NCI-H2029 (cell line): ENCODE data around the gene AP1G2.

ENCODE experiments used
- DNase-seq: peaks from one replicate; lab custom pipeline; 2025; lab: John Stamatoyannopoulos, UW

Gene AP1G2

GRCh38 chr14:23558346-23559009, 9.1 kb downstream of the AP1G2 start:
- DNase-seq: no peak

GRCh38 chr14:23557946-23558345, 9.6 kb downstream of the AP1G2 start:
- no peak for DNase-seq

DNA sequence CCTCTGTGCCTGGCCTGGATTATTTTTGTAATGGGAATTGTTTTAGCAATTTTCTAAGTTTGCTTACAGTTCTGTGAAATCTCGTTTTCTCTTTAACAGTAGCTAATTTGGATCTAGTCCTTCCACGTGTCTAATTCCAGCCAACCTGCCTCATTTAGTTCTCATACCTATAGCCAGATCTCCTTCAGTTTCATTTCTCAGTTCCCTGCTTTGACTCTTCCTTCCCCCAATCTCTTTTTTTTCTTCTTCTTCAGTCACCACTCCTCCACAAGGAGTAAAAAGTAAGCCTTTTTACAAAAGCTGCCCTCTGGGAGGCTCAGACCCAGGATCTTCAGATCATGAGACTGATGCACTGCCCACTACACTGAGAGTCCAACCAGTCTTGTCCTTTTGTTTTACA, 10.1 kb downstream of the AP1G2 start:
- DNase-seq: no peak

DNA sequence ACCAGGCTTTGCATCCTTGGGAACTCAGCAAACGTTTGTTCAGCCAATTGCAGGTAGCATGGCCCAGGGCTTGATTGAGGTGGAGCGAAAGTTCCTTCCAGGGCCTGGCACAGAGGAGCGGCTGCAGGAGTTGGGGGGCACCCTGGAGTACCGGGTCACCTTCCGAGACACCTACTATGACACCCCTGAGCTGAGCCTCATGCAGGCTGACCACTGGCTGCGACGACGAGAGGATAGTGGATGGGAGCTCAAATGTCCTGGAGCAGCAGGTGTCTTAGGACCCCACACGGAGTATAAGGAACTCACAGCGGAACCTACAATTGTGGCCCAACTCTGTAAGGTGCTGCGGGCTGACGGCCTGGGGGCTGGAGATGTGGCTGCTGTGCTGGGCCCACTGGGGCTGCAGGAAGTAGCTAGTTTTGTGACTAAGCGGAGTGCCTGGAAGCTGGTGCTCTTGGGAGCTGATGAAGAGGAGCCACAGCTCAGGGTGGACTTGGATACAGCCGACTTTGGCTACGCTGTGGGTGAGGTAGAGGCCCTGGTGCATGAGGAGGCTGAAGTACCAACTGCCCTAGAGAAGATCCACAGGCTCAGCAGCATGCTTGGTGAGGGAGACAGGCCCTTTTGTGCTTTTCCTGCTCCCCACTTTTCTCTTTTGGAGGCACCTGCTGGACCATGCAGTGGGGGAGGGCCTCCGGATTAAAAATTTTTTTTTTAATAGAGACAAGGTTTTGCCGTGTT, 10.7 kb downstream of the AP1G2 start:
- DNase-seq: no peak

DNA sequence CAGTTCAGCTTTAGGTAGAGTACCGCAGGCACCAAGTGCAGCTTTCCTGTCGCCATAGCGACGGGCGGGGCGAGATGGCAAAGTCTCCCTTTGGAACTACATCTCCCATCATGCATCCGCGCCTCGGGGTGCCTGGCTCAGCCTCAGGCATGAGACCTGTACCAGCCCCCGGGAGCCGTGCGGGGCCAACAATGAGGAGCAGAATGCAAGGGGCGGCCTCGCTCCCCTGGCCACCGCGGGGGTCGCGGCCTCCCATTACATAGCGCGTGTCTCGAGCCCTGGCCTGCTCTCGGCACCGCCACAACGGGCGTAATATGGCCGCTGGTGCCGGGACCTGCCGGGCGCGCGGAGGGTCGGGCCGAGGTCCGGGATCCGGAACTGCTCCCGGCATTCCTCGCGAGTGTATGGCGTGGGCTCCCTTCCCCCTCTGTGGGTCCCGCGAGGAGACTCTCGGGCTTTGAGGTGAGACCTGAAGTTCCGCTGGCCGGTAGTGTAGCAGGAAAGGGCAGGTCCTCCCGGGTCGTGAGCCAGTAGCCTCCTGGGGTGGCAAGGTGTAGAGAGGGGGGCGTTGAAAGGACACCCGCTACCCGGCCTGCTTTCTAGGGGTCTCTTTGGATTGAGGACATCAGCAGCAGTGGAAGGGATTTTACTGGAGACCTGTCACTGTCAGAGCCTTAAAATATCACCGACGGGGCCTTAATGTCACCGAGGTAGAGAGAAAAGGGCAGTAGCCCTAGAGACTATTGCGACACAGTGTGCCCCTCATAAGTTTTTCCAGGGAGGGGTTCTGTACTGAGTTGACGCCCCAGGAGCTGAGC, 11.5 kb downstream of the AP1G2 start, which contains the start of gene THTPA:
Gene THTPA (plus strand): TSS at position 390 of the 818 bp plus-strand sequence. CDS start 487 bp downstream, outside the sequence.
- peak; percentile 89 for DNase-seq

- no peak for DNase-seq
Observed at GRCh38 chr14:23555533-23555881, 12.1 kb downstream of the AP1G2 start.

GRCh38 chr14:23551266-23552028, 16.1 kb downstream of the AP1G2 start, which contains the start of gene ZFHX2:
ZFHX2 (minus strand) TSS chr14:23551765; CDS start chr14:23535325, 16,440 bp downstream.
- peak; percentile 100 for DNase-seq

DNA sequence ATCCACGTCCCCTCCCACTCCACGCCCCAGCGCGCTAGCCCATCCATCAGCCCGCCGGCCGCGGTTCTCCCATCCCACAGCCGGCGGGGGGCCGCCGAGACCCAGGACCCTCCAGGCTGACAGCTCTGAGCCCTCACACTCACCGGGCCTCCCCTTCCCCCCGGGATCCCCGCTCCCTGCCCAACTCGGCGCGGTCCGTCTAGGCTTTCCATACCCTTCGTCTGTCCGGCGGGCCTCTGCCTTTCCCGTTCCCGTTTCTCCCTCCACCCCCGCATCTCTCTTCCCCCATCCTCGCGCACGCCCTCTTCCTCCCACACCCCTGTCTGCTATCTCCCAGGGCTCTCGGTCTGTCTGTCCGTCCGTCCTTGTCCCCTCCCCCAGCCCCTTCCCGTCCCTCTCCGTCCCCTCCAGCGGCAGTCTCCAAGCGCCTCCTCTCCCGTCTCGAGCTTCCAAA, 16.8 kb downstream of the AP1G2 start:
- DNase-seq: no peak

- DNase-seq: no peak
Observed at GRCh38 chr14:23550131-23550811, 17.3 kb downstream of the AP1G2 start.

- peak; percentile 100 for DNase-seq
Observed at GRCh38 chr14:23548351-23549318, 19.0 kb downstream of the AP1G2 start.

- DNase-seq: peak; percentile 89
Observed at GRCh38 chr14:23547924-23548323, 19.7 kb downstream of the AP1G2 start.

DNA sequence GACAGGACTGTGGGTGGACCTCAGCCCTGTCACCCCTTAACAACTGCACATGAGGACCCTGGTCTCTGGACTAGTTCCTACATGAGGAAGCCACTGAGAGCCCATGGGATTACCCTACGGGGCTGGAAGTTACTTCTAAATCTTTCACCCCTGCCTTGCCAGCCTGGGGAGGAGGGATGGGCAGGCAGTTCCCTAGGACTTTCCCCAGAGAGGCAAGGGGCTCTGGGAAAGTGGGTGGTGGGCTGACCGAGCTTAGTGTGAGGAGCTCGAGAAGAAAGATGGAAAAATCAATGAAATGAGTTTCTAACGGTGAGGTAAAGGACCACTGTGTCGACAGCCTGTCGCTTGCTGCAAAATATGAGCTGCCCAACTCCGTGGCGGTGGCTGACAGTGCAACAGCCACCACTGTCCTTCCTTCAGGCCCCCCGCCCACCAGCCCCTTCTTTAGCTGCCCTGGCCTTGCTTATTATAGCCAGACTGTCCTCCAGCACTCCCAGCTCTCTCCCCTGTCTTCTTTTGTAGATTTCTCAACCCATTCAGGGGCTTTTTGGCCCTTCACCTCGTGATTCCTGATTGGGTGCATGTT, 21.0 kb downstream of the AP1G2 start:
- DNase-seq: no peak

GRCh38 chr14:23545740-23546365, 21.7 kb downstream of the AP1G2 start:
- DNase-seq: no peak

DNA sequence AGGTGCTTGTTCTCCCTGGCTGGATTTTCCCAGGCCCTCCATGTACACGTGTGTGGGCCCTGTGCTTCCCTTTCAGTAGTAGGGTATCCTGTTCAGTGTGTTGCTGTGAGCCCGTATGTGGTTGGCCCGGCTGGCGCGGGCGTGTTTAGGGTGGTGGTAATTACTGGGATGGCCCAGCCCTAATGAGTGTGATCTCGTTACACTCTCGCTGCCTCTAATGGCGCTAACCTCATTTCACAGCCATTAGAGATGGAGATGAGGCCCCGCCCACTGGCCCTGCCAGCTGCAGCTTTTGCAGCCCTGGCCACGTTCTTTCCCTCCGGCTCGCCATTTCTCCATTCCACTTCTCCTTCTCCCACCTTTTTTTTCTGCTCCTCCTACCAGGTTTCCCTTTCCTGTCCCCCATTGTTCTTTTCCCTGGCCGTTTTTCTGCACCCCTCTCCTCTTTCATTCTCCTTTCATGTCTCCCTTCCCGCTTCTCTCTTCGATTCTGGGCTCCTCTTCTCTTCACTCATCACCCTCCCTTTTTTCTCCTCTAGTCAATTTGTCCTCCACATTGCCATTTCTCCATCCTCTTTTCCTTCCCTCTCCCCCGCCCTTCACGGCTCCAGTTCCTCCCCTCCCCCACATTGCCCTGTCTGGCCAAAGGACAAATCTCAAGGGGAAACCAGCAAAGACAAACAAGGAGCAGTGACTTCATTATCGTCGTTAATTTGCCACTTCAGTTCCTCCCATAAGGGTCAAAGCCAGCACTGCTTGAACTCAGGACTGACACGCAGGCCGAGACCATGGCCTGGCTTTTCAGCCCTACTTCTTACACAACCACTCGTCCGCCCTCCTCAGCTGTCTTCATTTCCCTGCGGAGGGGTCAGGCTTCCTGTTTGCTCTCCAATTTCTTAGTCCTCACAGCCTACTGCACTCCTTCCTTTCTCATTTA, 22.8 kb downstream of the AP1G2 start:
- peak; percentile 100 for DNase-seq

- DNase-seq: no peak
Observed at GRCh38 chr14:23543403-23543802, 24.2 kb downstream of the AP1G2 start.

- no peak for DNase-seq
Observed at GRCh38 chr14:23542261-23542660, 25.3 kb downstream of the AP1G2 start.

- DNase-seq: no peak
Observed at GRCh38 chr14:23540141-23540469, 27.5 kb downstream of the AP1G2 start.
